Limb (tissue), 2 donors: ENCODE measurements around the gene GALNTL6.
"Not testable (repeated sequence)": the region's sequence is repeated elsewhere in the genome, so short reads cannot be mapped to it uniquely, and the experiment has no call there.

ENCODE experiments used
- DNase-seq, 2 donors: peaks; one replicate each; pipeline ENCODE4 v3.0.0-alpha.2; 2016; ENCODE audit errors: extremely low spot score in 2 of 2

The GALNTL6 gene

DNA sequence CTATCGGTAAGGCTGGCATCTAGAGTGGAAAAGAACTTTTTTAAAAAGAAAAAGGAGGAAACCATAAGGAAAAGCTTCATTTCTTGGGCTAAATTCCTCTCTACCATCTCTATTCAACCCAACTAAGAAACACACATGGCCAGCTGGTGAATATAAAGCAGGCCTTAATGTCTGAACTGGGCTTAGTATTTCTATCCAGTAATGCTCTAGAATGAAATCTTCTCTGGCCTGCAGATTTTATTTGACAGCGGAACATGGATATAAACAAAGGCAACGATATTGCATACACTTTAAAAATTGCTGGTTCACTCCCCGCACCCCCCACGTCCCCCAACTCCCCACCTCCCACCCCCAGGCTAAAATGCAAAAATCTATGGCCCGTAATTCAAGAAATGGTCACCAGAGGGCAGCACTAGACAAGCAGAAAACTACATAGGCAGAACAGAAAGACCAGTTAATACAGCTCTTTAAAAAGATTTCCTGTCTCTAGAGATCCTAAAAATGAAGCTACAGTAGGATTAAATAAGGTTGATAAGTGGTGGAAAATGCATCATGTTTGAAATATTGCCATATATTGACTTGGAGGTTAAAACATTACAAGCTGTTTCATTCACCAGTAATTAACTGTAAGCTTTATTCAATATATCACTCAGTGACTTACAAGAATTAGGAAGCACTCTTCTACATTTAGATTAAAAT is 1200.2 kb downstream of the GALNTL6 start:
- DNase-seq, result peak; percentile 79 to 80

DNA sequence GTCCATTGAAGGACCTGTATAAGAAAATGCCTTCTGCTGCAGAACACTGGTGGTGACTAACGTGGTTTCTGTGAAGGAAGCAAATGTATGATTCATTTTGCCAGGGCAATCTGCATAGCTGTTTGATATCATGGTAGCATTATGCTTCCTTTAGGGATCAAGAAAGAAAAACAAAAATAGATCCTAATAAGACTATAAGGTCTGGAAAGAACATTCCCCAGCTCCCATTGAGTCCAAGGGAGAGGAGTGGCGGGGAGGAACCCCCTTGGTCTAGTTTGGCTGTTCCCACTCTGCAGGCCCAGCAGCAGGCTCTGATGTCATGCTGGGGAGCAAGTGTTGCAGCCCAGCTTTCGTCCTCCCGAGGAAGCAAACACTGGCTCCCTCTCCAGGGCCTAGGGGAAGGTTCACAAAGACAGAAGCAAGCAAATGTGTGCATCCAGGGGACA is 1200.9 kb downstream of the GALNTL6 start:
- peak in 1 of 2 donors; percentile 41 for DNase-seq

DNA sequence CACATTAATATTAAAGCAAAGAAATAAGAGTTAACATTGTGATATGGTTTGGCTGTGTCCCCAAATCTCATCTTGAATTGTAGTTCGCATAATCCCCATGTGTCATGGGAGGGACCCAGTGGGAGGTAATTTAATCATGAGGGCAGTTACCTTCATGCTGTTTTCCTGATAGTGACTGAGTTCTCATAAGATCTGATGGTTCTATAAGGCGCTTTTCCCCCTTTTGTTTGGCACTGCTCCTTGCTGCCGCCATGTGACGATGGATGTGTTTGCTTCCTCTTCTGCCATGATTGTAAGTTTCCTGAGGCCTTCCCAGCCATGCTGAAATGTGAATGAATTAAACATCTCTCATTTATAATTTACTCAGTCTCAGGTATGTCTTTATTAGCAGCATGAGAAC is 1201.6 kb downstream of the GALNTL6 start:
- no peak for DNase-seq

DNA sequence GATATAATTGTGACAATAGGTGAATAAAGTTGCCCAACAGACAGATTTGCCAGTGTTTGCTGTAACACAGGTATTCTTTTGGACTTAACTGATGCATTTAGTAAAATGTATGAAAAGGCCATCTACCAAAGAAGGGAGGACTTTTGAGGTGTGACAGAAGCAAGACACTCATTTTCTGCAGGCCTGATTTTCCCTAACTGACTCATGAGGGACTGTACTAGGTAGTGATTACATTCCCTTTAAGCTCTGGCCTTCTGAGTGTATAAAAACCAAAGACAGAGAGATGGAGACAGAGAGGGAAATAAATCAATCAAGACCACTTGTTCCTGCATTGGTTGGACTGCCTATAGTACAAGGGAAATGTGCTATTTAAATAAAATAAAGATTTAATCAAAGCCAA is 1204.6 kb downstream of the GALNTL6 start:
- no peak for DNase-seq

DNA sequence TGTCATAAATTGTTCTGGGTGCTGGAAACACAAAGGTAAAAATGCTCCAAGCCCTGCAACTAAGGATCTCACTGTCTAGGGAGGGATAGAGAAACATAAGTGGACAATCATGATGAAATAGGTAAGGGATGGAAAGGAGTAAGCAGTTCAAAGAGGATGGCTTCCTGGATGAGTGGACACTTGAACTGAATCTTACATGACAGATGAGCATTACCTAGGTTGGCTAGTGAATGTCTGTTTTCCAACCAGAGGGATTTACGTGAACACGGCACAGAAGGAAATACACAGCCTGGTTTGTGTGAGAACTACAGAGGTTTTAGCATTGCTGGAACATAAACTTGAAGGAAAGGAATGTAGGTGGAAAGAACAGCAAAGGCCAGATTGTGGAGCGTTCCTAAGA is 1205.2 kb downstream of the GALNTL6 start:
- DNase-seq, result no peak

DNA sequence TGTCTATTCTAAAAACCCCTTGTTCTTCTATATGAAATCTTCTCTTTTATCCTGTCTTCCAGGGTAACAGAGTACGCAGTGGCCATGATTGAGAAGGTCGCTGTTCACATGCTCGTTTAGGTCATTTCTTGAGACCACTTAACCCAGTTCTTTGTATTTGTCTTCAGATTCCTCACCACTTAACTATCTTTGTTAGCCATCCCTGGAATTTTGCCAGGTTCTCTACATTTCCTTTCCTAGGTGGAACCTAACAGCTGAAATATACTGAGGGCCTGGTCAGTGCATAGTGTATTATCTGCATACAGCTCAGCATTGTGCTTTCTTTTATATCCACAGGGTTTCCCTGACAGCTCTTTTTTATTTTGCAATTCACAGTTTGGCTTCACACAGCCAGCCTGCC is 1206.5 kb downstream of the GALNTL6 start:
- no peak for DNase-seq

DNA sequence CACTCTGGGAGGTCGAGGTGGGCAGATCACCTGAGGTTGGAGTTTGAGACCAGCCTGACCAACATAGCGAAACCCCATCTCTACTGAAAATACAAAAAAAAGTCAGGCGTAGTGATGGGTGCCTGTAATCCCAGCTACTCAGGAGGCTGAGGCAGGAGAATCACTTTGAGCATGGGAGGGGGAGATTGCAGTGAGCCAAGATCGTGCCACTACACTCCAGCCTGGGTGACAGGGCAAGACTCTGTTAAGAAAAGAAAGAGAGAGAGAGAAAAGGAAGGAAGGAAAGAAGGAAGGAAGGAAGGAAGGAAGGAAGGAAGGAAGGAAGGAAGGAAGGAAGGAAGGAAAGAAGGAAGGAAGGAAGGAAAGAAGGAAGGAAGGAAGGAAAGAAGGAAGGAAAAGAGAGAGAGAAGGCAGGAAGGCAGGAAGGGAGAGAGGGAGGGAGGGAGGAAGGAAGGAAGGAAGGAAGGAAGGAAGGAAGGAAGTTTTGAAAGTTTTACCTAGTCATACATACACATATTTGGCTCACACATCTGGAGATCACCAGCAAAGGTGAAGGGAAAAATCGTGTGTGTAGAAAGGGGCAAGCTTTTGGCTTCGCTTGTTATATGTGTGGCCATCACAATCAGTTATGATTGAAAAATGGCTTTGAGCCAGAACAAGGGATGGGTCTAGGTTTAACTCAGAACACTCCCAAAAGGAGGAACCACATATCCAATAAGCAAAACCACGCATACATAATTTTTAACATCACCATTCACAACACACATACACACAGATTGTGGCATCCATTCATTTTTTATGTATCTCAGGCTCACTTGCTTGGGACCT is 1208.8 kb downstream of the GALNTL6 start:
- DNase-seq, result not testable (repeated sequence)

DNA sequence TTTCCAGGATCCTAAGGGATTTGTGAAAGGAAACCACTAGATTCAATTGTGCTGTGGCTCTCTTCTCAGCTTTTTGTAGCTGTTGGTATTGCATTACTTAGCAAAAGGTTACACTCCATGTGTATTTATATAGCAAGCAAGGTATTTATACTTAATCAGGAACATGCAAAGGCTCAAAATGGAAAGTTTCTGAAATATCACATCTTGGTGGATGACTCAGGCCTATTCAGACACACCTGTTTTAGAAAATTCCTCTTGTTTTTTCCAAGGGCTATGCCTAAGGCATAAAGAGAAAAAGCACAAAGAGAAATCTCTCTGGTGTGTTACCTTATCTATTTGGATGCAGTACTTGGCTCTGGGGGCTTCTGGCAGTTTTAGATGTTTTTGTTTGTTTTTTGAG is 1211.0 kb downstream of the GALNTL6 start:
- DNase-seq, result no peak

DNA sequence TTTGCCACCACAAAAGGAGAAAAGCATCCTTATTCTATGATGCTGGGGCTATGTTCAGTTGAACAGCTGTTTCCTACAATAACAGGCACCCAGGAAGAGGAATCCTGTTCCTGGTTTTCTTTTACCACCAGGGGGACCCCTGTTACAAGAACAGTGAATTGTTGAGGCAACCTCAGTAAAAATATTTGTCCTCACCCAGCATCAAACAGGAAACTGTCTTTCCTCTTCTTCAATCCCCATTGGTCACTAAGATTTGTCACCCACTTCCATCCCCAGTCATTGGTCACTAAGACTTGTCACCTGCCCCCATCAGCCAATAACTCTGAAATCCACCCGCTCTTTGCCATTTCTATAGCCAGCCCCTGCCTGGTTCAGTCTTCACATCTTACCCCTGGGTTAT is 1211.9 kb downstream of the GALNTL6 start:
- DNase-seq, result peak in 1 of 2 donors; percentile 77

DNA sequence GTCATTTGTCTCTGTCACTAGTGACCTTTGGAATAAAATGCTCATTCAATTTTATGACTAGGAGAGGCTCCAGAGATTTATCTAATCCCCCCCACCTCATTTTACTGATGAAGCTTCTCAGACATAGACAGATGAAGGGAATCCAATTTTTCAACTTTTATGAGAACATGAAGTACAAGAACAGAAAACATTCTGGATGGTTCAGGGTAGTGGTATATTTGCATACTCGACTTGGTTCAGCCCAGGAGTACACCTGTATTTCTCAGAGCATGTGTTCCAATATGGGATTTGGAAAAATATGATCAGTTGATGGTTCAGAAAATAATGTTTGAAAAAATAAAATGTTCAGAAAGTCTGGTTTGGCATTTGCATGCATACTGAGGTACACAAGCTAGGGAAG is 1224.0 kb downstream of the GALNTL6 start:
- no peak for DNase-seq

DNA sequence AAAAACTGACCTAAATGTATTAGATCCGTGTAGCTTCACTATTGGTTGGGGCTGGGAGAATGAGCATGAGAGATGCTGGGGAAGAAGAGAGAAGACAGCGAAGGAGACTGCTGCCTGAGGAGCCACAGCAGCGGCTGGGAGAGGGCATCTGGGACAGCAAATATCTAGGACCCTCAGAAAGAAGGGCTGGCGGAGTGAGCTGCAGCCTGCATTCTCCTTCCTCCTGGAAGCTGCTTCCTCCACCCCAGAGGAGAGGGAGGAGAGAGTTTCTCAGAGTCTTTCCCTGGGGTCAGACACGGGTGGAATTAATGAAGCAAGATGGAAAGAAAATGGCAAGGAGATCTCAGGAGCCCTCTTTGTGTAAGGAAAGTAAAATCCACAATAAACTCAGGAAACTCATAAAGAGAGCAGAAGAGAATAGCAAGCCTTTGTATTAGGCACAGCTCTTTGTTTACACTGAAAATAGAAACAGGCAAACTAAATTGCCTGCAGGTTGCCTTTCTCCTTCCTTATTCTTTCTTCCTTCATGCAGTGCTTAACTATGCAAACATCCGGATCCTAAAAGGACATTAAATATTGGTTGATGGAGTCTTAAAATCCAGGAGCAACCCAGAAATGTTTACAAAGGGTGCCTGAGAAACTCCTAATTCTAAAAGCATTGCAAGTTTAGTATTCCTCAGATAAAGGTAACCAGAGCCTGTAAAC is 1225.1 kb downstream of the GALNTL6 start:
- no peak for DNase-seq

DNA sequence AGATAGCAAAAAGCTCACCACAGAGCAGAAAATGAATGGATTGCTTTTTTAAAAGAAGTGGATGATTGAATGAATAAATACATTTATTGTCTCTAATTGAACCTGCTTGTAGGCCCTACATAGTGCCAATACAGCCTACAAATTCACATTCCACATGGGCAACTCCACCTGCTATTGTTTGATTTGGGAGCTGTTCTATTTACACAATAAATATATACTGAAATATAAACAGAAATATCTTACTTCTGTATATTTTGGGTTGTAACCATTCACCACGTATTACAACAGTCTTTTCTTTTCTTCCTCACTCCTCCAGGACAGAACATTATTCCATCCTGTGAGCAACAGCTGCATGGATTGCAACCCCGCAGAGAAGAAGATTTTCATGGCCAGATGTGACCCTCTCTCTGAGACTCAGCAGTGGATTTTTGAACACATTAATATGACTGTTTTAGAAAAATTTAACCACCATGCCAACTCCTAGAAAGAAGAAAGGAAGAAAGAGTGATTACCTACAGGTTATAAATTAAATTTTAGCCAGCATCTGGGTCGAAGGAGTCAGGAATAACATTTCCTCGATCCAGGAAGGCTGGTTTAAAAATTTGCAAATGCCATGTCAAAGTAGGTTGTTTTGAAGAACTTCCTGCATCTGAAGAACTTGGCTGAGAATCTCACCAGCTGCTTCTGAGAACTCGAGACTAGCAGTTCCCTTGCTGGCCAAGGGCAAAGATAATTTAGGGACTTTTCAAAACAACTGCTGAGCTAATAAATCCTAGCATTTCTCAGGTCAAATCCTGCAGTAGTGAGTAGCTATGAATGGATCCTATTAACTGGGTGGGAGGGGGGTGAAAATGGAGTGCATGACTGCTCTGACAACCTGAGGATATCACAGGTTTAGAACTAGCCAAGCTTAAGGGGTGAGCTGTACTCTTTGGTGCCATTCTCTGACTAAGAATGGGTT is 1226.7 kb downstream of the GALNTL6 start:
- DNase-seq, result peak in 1 of 2 donors; percentile 53

DNA sequence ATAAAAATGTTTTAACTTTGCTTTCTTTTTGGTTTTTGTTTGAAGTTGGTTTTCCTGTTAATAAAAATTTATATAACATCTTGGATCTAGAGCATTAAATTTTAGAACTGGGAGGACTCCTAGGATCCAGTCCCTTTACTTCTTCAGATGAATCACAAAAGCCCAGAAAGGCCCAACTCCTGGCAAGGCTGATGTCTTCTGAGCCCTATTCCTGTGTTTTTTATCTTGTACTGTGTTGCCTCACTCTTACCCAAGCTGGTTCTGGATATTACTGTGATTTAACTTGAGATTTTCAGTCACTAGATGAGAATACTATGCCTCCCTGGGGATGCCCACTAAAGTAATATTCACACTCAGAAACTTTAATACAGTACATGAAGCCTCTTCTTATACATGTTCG is 1228.3 kb downstream of the GALNTL6 start:
- DNase-seq, result no peak

DNA sequence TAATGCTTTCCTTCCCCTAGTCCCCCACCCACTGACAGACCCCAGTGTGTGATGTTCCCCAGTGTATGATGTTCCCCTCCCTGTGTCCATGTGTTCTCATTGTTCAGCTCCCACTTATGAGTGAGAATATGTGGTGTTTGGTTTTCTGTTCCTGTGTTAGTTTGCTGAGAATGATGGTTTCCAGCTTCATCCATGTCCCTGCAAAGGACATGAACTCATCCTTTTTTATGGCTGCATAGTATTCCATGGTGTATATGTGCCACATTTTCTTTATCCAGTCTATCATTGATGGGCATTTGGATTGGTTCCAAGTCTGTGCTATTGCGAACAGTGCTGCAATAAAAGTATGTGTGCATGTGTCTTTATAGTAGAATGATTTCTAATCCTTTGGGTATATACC is 1228.9 kb downstream of the GALNTL6 start:
- DNase-seq, result not testable (repeated sequence)

DNA sequence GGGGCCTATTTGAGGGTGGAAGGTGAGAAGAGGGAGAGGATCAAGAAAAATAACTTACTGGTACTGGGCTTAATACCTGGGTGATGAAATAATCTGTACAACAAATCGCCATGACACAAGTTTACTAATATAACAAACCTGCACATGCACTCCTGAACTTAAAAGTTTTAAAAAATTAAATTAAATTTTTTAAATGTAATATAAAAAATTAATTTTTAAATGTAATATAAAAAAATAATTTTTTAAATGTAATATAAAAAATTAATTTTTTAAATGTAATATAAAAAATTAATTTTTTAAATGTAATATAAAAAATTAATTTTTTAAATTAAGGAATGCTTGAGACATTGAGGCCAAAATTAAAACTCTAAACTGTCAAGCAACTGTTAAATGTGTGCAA is 1231.1 kb downstream of the GALNTL6 start:
- no peak for DNase-seq

DNA sequence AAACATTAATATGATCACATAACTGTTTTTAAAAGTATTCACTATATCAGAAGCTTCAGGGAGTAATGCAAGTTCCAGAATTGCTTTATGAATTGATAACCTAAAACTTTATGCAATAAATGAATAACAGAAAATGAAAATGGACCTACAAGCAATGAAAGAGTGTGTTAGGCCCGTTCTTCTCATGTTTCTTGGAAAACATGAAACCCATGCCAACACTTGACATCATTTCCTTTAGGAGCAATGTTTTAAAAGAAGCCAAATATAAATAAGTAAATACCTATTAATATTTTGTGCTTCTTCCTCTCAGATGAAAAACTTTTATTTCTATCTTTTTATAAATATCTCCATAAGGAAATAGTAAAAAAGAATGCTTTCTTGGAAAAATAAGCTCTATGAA is 1232.4 kb downstream of the GALNTL6 start:
- no peak for DNase-seq

DNA sequence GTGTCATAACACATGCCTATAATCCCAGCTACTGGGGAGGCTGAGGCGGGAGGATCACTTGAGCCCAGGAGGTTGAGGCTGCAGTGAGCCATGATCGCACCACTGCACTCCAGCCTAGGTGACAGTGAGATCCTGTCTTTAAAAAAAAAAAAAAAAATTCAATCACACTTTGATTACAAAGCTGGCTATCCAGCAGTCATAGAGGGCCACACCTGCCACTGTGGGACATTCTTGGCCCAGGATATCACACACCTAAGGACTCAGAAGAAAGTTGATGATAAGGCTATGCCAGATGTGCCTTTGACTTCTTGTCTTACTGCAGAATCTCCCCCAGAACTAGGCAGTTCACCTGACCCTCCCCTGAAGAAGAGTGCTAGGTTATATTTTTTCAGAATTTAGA is 1232.9 kb downstream of the GALNTL6 start:
- DNase-seq, result no peak

DNA sequence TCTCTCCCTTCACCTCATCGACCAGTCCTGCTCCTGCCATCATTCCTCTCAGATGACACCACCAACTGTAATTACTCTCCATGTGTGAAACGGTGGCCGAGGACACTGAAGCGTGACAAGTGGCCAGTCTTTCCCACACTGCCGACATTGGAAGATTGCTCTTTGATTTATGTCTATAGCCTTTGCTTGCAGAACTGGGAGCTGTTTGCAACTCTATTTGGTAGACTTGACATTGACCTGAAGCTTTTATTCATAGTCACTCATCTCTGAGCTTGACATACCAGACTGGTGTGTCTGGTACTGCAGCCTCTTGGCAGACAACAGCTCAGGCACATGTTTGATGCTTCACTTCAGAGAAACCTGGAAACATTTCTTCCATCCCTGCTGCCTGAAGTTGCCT is 1233.6 kb downstream of the GALNTL6 start:
- no peak for DNase-seq

DNA sequence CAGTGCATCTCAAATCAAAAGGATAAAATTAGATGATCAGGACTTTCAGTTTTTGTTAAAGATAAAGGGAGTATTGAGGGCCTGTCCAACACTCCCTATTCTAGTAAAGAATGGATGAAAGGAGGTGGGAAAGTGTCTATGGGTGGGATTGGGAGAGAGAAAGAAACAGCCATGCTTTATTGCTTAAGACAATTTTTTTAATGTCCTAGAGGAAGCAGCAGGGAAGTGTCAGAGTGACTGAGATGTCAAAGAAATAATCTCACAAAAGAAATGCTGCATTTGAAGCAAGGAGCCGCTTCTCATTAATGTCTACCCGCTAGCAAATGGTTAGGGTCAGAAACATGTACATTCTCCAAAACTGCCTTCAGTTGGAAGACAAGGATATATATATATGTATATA is 1238.0 kb downstream of the GALNTL6 start:
- DNase-seq, result no peak

DNA sequence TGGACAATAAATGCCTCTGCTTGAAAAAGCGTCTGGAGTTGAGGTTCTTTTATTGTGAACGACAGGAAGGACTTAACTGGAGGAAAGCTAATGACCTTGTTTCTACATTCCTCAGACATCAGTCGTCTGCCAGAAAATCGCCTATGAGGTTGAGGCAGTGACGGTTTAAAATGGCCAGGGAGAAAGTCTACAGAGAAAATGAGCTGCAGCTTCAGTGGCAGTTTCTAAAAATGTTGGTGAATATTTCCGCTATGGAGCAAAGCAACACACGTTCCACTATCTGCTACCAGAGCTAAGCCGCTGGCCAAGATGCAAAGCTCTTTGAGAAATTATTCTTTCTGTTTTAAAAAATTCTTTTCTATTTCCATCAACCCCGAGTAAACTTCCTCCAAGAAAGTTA is 1238.5 kb downstream of the GALNTL6 start:
- no peak for DNase-seq

DNA sequence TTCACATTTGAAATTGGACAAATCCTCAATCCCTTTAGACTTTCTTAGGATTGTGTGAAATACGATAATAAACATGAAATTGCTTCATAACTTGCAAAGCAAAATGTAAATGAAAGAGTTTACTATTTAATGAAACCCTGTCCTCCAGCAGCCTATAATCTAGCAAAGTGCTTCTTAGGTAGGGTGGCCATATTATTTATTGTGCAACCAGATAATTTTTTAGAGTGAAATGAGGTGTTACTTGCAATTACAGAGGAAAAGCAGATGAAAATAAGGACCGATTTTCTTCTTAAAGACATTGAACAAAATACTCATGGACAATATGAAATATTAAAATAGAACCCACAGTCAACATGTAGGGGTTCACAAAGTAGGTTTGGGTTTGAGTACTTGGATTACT is 1239.2 kb downstream of the GALNTL6 start:
- no peak for DNase-seq
